HG02759 (cell line): ENCODE results near the gene PTPN11.
"Not testable (repeated sequence)": the region's sequence is repeated elsewhere in the genome, so short reads cannot be mapped to it uniquely, and the experiment has no call there.

Experiments used
- ATAC-seq: cut with Tn5 transposase; IDR thresholded peaks from one replicate; pipeline ENCODE4 v1.9.1; 2021; ENCODE audit warnings: mild to moderate bottlenecking, moderate library complexity; ENCODE audit not compliant: unreplicated experiment

The PTPN11 gene

DNA sequence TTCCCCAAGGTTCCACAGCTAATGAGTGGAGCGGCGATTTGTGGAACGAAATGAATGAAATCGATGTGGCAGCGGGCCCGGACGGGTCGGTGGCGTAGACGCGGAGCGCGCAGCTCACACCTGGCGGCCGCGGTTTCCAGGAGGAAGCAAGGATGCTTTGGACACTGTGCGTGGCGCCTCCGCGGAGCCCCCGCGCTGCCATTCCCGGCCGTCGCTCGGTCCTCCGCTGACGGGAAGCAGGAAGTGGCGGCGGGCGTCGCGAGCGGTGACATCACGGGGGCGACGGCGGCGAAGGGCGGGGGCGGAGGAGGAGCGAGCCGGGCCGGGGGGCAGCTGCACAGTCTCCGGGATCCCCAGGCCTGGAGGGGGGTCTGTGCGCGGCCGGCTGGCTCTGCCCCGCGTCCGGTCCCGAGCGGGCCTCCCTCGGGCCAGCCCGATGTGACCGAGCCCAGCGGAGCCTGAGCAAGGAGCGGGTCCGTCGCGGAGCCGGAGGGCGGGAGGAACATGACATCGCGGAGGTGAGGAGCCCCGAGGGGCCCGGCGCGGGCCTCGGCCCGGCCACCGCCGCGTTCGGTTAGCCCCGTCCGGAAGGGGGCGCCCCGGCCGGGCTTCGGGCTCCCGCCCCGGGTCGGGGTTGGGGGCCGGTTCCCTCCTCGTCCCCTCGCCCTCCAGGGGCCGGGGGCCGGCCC, at the start of gene PTPN11:
TSS of gene PTPN11 (plus strand) at position 340 of the 689 bp plus-strand sequence. CDS start at position 505, 165 bp downstream.
- peak; percentile 82 for ATAC-seq

GRCh38 chr12:112370199-112370598, 48.5 kb upstream of the PTPN11 start:
- ATAC-seq, result no peak

GRCh38 chr12:112370868-112371510, 47.8 kb upstream of the PTPN11 start:
- ATAC-seq, result no peak

DNA sequence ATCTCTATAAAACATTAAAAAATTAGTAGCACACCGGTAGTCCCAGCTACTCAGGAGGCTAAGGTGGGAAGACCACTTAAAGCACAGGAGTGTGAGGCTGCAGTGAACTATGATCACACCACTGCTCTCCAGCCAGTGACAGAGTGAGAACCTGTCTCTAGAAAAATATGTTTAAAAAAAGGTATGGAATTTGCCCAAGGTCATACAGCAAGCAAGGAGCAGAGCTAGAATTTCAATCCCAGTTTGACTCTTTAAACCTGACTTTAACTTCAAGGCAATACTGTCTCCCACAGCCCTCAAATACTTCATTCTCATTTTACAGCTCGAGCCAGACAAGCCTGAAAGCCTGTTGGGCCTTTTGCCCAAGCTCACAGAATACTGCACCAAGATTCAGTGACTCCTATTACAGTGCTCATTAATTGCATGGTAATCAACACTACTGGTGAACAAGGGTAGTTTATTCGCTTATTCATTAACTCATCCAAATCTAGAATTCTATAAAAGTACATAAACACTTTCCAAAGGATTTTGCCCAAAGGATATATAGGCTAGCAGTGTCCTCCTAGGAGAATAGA, 44.5 kb upstream of the PTPN11 start:
- ATAC-seq, result no peak

DNA sequence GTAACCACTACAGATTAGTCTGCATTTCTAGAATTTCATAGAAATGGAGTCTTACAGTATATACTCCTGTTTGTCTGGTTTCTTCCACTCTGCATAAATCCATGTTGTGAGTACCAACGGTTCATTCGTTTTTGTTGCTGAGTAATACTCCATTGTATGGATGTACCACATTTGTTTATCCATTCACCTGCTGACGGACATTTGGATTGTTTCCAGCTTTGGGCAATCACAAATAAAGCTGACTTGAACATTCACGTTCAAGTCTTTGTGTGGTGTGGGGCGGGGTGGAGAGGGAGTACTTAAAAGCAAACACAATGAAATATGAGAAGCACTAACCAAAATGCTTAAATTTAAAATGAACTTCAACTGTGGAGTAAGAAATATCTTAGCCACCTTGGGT, 43.6 kb upstream of the PTPN11 start:
- ATAC-seq, result no peak

DNA sequence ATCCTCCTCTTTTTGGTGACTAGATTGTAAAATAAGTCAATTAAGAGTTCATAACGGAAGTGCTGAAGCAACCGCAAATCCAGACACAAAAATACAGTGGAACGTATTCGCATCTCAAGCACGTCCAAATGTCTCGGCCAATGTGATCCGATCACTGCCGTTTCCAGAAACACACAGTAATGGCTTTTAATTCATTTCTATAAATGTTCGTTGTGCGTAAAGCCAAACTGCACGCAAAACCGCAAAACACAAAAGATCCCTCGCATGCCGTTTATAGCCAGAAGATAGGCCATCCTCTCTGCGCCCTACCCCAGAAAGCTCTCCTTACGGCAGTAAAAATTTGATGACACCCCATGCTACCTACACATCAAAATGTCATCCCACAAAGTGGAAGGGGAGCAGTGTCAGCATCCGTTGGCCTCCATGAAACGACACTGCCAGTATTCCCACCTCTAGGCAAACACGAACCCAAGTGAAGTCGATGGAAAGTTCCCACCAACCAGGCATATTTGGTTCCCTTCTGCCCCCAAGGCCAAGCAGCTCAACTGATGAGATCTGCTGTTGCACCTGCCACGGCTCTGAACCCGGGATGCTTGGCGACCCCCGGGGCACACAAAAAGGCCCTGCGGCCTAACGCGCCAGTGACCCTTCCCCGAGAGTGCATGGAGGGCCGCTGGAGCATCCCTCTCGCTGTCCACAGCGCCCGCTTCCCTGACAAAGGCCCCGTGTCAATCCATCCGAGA, 37.9 kb upstream of the PTPN11 start:
- no peak for ATAC-seq

DNA sequence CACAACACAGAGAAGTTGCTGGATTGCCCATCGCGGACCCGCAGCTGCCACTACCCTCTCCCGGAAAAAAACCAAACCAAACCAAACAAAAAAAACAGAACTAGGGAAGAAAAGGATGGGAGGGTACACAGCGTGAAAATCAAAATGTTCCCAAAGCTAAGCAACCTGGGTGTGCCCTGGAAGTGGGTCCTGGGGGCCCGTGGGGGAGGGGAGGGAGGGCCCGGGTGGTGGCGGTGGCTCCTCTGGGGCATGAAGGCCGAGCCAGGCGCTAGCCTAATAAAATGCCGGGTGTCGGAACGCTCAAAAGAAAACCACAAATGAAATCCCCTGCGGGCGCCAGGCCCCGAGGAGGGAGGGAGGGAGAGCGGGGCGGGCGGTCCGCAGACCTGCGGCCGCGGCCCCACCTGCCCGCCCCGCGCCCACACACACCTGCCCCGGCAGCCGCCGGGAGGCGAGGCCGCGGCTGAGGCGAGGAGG, 37.3 kb upstream of the PTPN11 start:
- peak; percentile 55 for ATAC-seq

- peak; percentile 93 for ATAC-seq
Measured at GRCh38 chr12:112381883-112382796, 36.6 kb upstream of the PTPN11 start, which contains the start of gene HECTD4. HECTD4 (minus strand) TSS chr12:112382431; CDS start chr12:112382128, 303 bp downstream.

DNA sequence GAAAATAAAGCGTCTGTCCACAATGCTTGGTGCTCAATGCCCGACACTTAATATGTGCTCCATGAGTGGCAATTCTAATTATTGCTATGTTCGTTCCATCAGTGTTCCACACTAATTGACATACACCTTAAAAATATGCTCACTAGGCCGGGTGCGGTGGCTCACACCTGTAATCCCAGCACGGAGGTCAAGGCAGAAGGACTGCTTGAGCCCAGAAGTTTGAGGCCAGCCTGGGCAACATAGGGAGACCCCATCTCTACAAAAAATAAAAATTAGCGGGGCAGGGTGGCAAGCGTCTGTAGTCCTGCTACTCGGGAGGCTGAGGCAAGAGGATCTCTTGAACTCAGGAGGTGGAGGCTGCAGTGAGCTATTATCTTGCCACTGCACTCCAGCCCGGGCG, 35.9 kb upstream of the PTPN11 start:
- no peak for ATAC-seq

- no peak for ATAC-seq
Measured at GRCh38 chr12:112386726-112387125, 32.0 kb upstream of the PTPN11 start.

DNA sequence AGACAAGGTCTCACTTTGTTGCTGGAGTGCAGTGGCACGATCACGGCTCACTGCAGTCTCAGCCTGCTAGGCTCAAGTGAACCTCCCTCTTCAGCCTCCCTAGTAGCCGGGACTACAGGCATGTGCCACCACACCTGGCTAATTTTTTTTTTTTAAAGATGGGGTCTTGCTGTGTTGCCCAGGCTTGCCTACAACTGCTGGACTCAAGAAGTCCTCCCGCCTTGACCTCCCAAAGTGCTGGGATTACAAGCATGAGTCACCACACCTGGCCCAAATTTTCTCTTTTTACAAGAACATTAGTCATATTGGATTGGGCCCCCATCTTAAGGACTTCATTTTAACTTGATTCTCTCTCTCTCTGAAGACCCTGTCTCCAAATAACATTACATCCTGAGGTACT, 29.5 kb upstream of the PTPN11 start:
- no peak for ATAC-seq

GRCh38 chr12:112389922-112390654, 28.7 kb upstream of the PTPN11 start:
- not testable (repeated sequence) for ATAC-seq

- ATAC-seq, result no peak
Measured at GRCh38 chr12:112393328-112393727, 25.4 kb upstream of the PTPN11 start.

DNA sequence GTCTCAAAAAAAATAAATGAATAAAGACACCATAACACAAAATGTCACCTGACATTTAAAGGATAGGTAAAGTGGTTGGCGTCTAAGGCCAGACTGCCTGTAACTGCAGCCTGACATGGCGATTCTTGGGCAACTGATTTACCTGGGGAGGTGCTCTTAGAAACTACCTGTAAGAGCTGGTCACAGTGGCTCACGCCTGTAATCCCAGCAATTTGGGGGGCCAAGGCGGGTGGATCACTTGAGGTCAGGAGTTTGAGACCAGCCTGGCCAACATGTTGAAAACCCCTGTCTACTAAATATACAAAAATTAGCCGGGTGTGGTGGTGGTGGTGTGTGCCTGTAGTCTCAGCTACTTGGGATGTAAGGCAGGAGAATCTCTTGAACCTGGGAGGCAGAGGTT, 17.7 kb upstream of the PTPN11 start:
- no peak for ATAC-seq

- no peak for ATAC-seq
Measured at GRCh38 chr12:112401903-112402498, 16.7 kb upstream of the PTPN11 start.

GRCh38 chr12:112406519-112407488, 11.9 kb upstream of the PTPN11 start:
- ATAC-seq, result no peak

- not testable (repeated sequence) for ATAC-seq
Measured at GRCh38 chr12:112407683-112408082, 11.1 kb upstream of the PTPN11 start.

DNA sequence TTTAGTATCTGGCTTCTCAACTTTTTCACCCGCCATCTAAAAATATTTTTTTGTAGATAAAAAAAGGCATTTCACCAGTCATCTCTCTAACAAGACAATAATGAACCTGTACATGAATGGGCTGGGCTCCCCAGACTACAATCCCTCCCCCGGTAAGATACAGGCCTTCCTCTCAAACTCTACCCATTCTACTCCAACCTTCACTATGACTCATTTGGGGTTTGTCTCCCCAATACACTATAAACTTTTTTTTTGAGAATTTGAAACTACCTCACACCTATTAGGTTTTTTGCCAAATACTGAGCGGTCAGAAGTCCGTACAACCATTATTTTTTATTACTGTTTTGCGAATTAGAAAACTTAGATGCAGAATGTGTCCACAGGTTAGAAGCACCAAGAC, 10.1 kb upstream of the PTPN11 start:
- no peak for ATAC-seq
